NCI-H1436 (cell line): ENCODE measurements around the gene AS3MT.
"Not testable (repeated sequence)": the region's sequence is repeated elsewhere in the genome, so short reads cannot be mapped to it uniquely, and the experiment has no call there.

Experiments
- DNase-seq: peaks from one replicate; lab custom pipeline; 2025; lab: John Stamatoyannopoulos, UW

AS3MT gene

DNA sequence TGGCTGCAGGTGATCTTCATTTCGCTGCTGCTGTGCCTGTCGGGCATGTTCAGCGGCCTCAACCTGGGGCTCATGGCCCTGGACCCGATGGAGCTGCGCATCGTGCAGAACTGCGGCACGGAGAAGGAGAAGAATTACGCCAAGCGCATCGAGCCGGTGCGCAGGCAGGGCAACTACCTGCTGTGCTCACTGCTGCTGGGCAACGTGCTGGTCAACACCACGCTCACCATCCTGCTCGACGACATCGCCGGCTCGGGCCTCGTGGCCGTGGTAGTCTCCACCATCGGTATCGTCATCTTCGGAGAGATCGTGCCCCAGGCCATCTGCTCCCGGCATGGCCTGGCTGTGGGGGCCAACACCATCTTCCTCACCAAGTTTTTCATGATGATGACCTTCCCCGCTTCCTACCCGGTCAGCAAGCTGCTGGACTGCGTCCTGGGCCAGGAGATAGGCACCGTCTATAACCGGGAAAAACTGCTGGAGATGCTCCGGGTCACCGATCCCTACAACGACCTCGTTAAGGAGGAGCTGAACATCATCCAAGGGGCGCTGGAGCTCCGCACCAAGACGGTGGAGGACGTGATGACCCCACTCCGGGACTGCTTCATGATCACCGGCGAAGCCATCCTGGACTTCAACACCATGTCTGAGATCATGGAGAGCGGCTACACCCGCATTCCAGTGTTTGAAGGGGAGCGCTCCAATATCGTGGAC, 50.1 kb downstream of the AS3MT start:
- DNase-seq = no peak

- no peak for DNase-seq
These were observed 50.9 kb downstream of the AS3MT start for GRCh38 chr10:102919992-102920739.

DNA sequence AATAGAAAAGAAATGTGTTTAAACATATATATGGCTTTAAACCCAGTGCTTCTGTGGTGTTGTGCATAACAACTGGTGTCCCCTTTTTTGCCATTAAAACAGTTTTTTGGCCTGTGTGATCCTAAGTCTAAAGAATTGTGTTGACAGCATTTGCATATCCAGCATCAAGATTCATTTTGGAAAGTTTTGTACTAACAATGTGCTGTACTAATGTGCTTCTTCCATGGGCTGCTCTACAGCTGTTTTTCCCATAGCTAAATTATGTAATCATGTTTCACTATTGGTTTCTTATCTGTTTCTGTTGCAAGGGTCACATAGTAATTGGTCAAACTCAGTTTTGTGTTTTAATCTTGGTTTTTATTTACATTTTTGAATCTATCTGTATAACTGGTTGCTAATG, 54.3 kb downstream of the AS3MT start:
- no peak for DNase-seq

- DNase-seq = no peak
These were observed 57.6 kb downstream of the AS3MT start for GRCh38 chr10:102926842-102927241.

DNA sequence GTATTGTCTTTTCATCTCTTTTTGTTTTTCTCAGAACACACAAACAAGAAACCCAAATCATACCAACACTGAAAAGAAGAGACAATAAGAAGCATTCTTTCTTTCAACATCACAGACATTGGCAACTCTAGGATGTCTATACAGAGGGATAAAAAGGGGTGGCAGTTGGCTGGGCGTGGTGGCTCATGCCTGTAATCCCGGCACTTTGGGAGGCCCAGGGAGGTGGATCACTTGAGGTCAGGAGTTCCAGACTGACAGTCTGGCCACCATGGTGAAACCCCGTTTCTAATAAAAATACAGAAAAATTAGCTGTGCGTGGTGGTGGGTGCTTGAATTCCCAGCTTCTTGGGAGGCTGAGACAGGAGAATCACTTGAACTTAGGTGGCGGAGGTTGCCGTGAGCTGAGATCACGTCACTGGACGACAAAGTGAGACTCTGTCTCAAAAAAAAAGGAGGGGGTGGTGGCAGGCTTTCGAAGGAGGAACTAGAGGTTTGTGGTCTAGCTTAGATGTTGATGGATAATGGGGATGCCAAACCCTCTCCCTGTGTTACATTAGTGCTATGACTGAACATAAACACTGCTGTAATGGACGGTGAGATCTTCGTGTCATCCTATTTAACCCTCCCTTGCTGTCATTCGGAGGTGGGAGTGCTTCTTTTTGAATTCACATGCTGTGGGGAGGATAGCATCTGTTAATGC, 58.2 kb downstream of the AS3MT start:
- DNase-seq = no peak

- DNase-seq = not testable (repeated sequence)
These were observed 59.2 kb downstream of the AS3MT start for GRCh38 chr10:102928442-102928841.

- DNase-seq = no peak
These were observed 61.5 kb downstream of the AS3MT start for GRCh38 chr10:102930720-102931119.

DNA sequence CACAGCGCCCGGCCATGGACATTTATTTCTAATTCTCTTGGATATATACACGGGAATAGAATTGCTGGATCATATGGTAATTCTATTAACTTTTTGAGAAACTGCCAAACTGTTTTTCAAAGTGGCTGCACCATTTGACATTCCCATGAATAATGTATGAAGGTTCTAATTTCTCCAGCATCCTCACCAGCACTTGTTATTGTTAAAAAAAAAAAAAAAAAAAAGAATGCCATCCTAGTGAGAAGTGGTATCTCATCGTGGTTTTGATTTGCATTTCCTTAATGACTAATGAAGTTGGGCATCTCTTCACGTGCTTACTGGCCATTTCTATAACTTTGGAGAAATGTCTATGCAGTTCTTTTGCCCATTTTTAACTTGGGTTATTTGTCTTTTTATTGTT, 62.4 kb downstream of the AS3MT start:
- no peak for DNase-seq

DNA sequence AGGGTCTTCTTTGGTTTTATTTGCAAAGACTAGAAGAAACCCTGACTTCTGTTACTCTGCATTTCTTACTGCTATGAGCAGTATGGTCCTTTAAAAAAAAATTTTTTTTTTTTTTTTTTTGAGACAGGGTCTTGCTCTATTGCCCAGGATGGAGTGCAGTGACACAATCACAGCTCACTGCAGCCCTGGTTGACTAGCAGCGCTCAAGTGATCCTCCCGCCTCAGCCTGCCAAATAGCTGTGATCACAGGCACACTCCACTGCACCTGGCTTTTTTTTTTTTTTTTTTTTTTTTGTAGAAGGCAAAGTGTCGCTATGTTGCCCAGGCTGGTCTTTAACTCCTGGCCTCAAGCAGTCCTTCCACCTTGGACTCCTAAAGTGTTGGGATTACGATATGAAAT, 66.2 kb downstream of the AS3MT start:
- DNase-seq = no peak

- DNase-seq = no peak
These were observed 66.8 kb downstream of the AS3MT start for GRCh38 chr10:102935939-102936605.

DNA sequence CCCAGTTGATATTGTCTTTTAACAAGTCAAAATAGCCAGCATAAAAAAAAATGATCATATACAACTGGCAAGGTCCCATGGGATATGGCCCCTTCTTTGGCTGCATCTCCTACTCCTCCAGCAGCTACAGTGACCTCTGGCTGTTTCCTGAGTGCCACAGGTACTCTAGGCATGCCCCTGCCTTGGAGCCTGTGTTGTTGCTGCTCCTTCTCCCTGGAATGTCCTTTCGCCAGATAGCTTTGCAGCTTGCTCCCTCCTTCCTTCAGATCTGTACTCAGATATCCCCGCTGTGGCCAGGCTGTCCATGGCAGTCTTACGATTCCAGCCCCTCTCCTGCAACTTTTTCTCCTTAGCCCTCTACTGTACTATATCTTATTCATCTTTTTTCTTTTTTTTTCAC, 72.1 kb downstream of the AS3MT start:
- no peak for DNase-seq

DNA sequence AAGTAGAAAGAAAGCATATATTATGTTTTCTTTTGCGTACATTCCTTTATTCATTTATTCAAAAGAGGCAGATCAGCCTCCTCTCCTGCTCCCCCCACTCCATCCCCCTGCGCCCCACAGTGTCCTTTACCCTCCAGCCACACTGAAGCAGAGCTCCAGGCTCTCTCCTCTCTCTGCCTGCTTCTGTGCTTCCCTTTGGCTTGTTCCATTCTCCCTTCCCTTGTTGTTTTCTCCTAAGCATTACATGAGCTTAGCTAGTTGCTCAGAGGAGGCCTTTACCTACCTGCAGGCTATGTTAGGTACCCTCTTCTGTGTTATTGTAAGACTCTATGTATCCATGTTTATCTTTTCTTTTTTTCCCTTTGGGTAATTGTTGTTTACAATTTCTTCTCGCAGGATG, 76.2 kb downstream of the AS3MT start:
- no peak for DNase-seq

GRCh38 chr10:102945962-102946361, 76.7 kb downstream of the AS3MT start:
- DNase-seq = no peak

- no peak for DNase-seq
These were observed 77.7 kb downstream of the AS3MT start for GRCh38 chr10:102946992-102947391.

- no peak for DNase-seq
These were observed 78.9 kb downstream of the AS3MT start for GRCh38 chr10:102948176-102948575.

DNA sequence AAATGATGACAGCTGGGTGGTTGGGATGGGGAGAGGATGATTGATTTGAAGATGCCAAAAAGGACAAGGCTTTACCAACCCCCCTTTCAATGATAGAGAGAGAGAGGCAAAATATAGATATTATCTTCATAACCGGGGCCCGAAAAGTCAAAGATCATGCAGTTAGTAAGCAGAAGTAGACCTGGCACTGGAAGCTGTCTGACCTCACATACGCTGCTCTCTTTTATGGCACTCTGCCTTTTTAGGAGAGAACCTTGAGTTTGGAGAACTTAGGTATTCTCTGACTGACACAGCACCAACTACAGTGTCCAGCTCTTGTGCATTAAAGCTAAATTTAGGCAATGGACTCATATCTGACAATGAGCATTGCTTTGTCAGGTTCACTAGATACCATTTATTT, 79.5 kb downstream of the AS3MT start:
- DNase-seq = no peak

DNA sequence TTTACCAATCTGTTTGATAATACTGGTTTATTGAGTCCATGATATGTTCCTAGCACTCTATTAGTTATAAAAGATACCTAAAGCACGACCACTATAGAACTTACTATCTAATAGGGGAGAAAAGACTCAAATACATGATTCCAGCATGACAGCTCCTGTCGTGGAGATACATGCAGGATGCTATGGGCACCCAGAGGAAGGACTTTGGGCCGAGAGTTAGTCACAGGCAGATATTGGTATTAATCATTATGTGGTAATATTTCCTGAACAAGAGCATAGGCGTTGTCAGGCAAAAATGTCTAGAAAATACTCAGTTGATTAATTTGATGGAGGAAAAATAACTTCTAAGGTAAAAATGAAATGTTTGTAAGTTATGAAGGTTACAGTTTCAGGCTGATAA, 80.6 kb downstream of the AS3MT start:
- no peak for DNase-seq

GRCh38 chr10:102951316-102951715, 82.0 kb downstream of the AS3MT start:
- no peak for DNase-seq
